WERI-Rb-1 (cell line): Measurements from ENCODE around the gene TWIST2.

Source experiments
- DNase-seq: peaks from one replicate; pipeline ENCODE4 v3.0.0-alpha.2; 2020
- H3K27ac ChIP-seq: fragments of 250-450 bp; sonication (Bioruptor Pico); 2 replicates; pipeline ENCODE4 v1.5.1; 2020; ENCODE audit warnings: mild to moderate bottlenecking, moderate library complexity
- H3K27me3 ChIP-seq: fragments of 250-450 bp; sonication (Bioruptor Pico); 2 replicates; pipeline ENCODE4 v1.5.1; 2021; ENCODE audit warnings: mild to moderate bottlenecking, low read depth, moderate library complexity; ENCODE audit not compliant: insufficient read depth, severe bottlenecking
- H3K36me3 ChIP-seq: fragments of 250-450 bp; sonication (Bioruptor Pico); 2 replicates; pipeline ENCODE4 v1.5.1; 2020; ENCODE audit warnings: mild to moderate bottlenecking, moderate library complexity
- H3K4me3 ChIP-seq: 2 replicates; pipeline ENCODE4 v1.5.1; 2011; ENCODE audit warnings: low read depth, mild to moderate bottlenecking, control low read depth, low read length
- H3K9me3 ChIP-seq: fragments of 250-450 bp; sonication (Bioruptor Pico); 2 replicates; pipeline ENCODE4 v1.5.1; 2021; ENCODE audit warnings: mild to moderate bottlenecking, moderate library complexity; ENCODE audit not compliant: severe bottlenecking
- TF ChIP-seq, protein P1 (sequence below): IDR thresholded peaks from 2 replicates; pipeline ENCODE4 v1.5.1; 2011; ENCODE audit warnings: low read depth, mild to moderate bottlenecking, control low read depth, inconsistent platforms, low read length

Gene TWIST2

DNA sequence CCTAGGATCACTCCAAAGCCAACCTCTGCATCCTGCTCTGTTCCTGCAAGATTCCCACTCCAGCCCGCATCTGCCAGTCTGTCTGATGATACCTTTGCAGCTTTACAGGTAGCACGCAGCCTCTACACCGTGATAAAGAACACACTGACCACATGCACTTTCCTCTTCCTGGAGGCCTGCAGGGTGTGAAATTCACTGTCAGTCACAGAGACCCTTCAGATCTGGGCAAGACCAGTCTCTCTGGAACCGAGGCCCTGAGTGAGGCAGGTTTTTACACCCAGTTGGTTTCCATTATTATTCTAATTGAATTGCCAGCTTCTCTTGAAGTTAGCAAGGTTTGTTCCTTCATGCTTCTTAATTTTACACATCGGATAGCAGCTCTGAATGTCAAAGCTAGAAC lies 30.5 kb upstream of the TWIST2 start:
- Histone ChIP-seq H3K36me3 (no peaks in the 10 kb centered on the region), H3K27ac (no peak overlapping the region), H3K27me3 (peaks cover 64% of the 10 kb centered on the region), H3K9me3 (no peaks in the 10 kb centered on the region), H3K4me3 (no peak overlapping the region)
- no peak for DNase-seq
- TF ChIP-seq, protein P1, sequence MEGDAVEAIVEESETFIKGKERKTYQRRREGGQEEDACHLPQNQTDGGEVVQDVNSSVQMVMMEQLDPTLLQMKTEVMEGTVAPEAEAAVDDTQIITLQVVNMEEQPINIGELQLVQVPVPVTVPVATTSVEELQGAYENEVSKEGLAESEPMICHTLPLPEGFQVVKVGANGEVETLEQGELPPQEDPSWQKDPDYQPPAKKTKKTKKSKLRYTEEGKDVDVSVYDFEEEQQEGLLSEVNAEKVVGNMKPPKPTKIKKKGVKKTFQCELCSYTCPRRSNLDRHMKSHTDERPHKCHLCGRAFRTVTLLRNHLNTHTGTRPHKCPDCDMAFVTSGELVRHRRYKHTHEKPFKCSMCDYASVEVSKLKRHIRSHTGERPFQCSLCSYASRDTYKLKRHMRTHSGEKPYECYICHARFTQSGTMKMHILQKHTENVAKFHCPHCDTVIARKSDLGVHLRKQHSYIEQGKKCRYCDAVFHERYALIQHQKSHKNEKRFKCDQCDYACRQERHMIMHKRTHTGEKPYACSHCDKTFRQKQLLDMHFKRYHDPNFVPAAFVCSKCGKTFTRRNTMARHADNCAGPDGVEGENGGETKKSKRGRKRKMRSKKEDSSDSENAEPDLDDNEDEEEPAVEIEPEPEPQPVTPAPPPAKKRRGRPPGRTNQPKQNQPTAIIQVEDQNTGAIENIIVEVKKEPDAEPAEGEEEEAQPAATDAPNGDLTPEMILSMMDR = no peak

DNA sequence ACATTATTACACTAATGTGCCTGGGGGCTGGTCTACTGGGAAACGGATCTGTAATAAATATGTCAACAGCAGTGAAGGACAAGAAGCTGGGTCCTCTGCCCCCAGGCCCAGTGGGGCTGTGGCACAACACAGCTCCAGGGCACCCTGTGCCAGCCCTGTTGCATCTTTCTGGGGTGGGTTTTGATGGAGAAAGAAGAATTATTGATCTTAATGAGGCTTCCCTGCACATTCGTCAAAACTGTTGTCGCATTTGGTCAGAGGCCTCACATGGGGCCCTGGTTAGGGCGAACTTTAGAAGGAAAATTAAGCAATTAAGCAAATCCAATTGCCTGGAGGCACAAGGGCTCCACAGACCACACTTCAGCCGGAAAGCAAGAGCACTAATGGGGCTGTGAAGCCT lies 30.0 kb upstream of the TWIST2 start:
- no peaks in the 10 kb centered on the region for H3K9me3 ChIP-seq
- TF ChIP-seq, protein P1 = no peak
- peaks cover 60% of the 10 kb centered on the region for H3K27me3 ChIP-seq
- no peaks in the 10 kb centered on the region for H3K36me3 ChIP-seq
- H3K4me3 ChIP-seq = no peak overlapping the region
- no peak overlapping the region for H3K27ac ChIP-seq
- DNase-seq = no peak

DNA sequence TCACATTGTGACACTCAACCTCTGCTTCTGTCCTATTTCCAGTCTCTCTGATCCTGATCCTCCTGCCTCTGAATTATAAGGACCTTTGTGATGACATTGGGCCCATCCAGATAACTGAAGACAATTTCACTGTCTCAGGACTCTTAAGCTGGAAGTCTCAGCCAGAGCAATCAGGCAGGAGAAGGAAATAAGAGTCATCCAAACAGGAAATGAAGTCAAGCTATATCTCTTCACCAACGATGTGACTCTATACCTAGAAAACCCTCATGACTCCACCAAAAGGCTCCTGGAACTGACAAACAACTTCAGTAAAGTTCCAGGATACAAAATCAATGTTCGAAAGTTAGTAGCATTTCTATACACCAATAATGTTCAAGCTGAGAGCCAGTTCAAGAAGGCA lies 29.3 kb upstream of the TWIST2 start:
- peaks cover 58% of the 10 kb centered on the region for H3K27me3 ChIP-seq
- TF ChIP-seq, protein P1 = no peak
- no peaks in the 10 kb centered on the region for H3K9me3 ChIP-seq
- no peak overlapping the region for H3K4me3 ChIP-seq
- no peak overlapping the region for H3K27ac ChIP-seq
- no peak for DNase-seq
- no peaks in the 10 kb centered on the region for H3K36me3 ChIP-seq

DNA sequence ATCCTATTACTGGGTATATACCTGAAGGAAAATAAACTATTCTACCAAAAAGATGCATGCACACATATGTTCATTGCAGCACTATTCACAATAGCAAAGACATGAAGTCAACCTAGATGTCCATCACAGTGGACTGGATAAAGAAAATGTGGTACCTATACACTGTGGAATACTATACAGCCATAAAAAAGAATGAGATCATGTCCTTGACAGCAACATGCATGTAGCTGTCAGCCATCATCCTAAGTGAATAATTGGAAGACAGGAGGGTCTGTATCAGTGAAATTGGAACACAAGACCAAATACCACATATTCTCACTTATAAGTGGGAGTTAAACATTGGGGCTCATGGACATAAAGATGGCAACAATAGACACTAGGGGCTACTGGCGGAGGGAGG lies 27.7 kb upstream of the TWIST2 start:
- no peaks in the 10 kb centered on the region for H3K36me3 ChIP-seq
- H3K27me3 ChIP-seq = peaks cover 58% of the 10 kb centered on the region

GRCh38 chr2:238820916-238821315 lies 27.0 kb upstream of the TWIST2 start:
- H3K9me3 ChIP-seq = no peaks in the 10 kb centered on the region
- H3K4me3 ChIP-seq = no peak overlapping the region
- no peaks in the 10 kb centered on the region for H3K36me3 ChIP-seq
- peaks cover 57% of the 10 kb centered on the region for H3K27me3 ChIP-seq
- no peak for DNase-seq
- H3K27ac ChIP-seq = no peak overlapping the region
- TF ChIP-seq, protein P1 = no peak

More for the DNA sequence above, 27.7 kb upstream of the TWIST2 start:
- Histone ChIP-seq H3K9me3 (no peaks in the 10 kb centered on the region), H3K27ac (no peak overlapping the region), H3K4me3 (no peak overlapping the region)
- DNase-seq = no peak
- TF ChIP-seq, protein P1 = no peak

DNA sequence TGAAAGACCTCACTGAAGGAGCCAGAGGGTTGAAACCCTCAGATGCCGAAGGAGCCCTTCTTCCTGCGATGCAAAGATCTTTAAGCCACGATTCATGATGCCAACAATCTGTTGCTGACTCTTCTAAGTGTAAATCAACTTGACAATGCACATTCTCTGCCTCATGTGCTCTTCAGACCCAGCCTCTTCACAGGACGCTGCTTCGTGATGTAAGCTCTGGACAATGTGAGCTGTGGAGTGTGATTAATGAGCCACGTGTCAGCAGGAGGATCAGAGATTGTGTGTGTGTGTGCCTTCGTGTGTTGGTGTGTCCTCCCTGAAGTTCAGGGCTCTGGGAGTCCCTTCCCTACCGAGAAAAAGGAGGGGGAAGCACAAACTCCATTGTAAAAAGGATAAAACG lies 26.5 kb upstream of the TWIST2 start:
- Histone ChIP-seq H3K27ac (no peak overlapping the region), H3K4me3 (no peak overlapping the region), H3K36me3 (no peaks in the 10 kb centered on the region), H3K9me3 (no peaks in the 10 kb centered on the region), H3K27me3 (peaks cover 59% of the 10 kb centered on the region)
- TF ChIP-seq, protein P1 = no peak
- no peak for DNase-seq
